Breast epithelium (tissue), 4 donors: ENCODE measurements around the gene MYOM3. TPM values are rescaled to one million over a fixed set of nuclear protein-coding genes. Genes with fewer than 3 reads are reported as not detected.
A peak's percentile ranks its signal among the peaks of the same experiment; 100 is the strongest.
"Not testable (repeated sequence)": the region's sequence is repeated elsewhere in the genome, so short reads cannot be mapped to it uniquely, and the experiment has no call there.

ENCODE experiments used
- DNase-seq, 2 donors: peaks; one replicate each; pipeline ENCODE4 v3.0.0-alpha.2; 2019; ENCODE audit warnings: low spot score in 2 of 2
- H3K27ac ChIP-seq, 2 donors: fragments of 200-600 bp; sonication (generic) in 1 of 2; one replicate each; pipeline ENCODE4 v1.5.1; 2016 to 2019; ENCODE audit warnings: mild to moderate bottlenecking in 1 of 2
- H3K27me3 ChIP-seq, 2 donors: fragments of 200-600 bp; sonication (generic) in 1 of 2; one replicate each; pipeline versions ENCODE4 v1.5.1 to v1.6.0; 2017 to 2019; ENCODE audit warnings: control low read depth in 1 of 2, mild to moderate bottlenecking in 1 of 2
- H3K36me3 ChIP-seq: fragments of 200-600 bp; one replicate; pipeline ENCODE4 v1.5.1; 2019
- H3K4me1 ChIP-seq, 2 donors: fragments of 200-600 bp; sonication (generic); one replicate each; pipeline ENCODE4 v1.5.1; 2016 to 2019; ENCODE audit warnings: control low read depth in 1 of 2
- H3K4me3 ChIP-seq, 3 donors: fragments of 200-600 bp; sonication (generic); 1 replicate in 2 of 3; 2 replicates in 1 of 3; pipeline ENCODE4 v1.5.1; 2016 to 2019; ENCODE audit warnings: mild to moderate bottlenecking in 3 of 3, moderate library complexity in 2 of 3
- H3K9me3 ChIP-seq, 2 donors: fragments of 200-600 bp; sonication (generic) in 1 of 2; one replicate each; pipeline ENCODE4 v1.5.1; 2016 to 2019; ENCODE audit warnings: control low read depth in 1 of 2
- POLR2A ChIP-seq: fragments of 450-650 bp; IDR thresholded peaks from one replicate; pipeline ENCODE4 v1.6.1; 2016; ENCODE audit warnings: antibody characterized with exemption, mild to moderate bottlenecking, moderate library complexity
- POLR2AphosphoS5 ChIP-seq, 3 donors: sonication (generic); formaldehyde crosslinking; IDR thresholded peaks; one replicate each; pipeline ENCODE4 v1.6.1; 2017; ENCODE audit warnings: antibody characterized with exemption in 3 of 3
- intact Hi-C: fragments of 100-400 bp; cut with DNase I; formaldehyde crosslinking; loops from one replicate; pipeline ENCODE4 v1.15.1; 2023; ENCODE audit warnings: low total_unique reads
- total RNA-seq, 3 donors: library from RNA; depleted of rRNA; stranded (reverse); fragments of >200 nt; gene quantifications; one replicate each; pipeline ENCODE4 v1.1.0, GENCODE V29; 2016
- TF ChIP-seq, protein P1 (sequence below), 3 donors: fragments of 450-650 bp; IDR thresholded peaks; one replicate each; pipeline ENCODE4 v1.5.1; 2016 to 2017; ENCODE audit warnings: antibody characterized with exemption in 3 of 3, mild to moderate bottlenecking in 3 of 3, moderate library complexity in 3 of 3

Gene MYOM3
- total RNA-seq, 3 donors from 2014 or later = 0.32 to 0.98 (median 0.59) TPM

DNA sequence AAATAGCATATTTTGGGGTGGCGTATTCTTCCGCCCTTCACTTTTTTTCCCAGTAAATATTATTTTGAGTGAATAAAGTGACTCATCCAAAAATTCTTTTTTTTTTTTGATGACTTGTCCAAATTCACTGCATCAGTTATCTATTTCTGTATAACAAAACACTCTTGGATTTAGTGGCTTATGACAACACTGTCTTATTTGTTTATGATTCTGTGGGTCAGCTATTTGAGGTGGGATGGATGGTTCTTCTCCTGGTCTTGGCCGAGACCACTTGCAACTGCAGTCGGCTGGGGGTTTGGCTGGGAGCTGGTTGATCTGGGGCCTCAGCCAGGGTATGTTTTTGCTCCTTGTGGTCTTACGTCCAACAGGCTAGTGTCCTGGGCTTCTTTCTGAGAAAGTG lies 91.9 kb downstream of the MYOM3 start:
- H3K36me3 ChIP-seq = no peaks in the 10 kb centered on the region
- H3K4me1 ChIP-seq = peaks cover 10 to 13% of the 10 kb centered on the region in 2 donors
- no peak for TF ChIP-seq POLR2A
- no peak for TF ChIP-seq POLR2AphosphoS5 (IDR thresholded peaks at IDR 0.05)
- TF ChIP-seq, protein P1, sequence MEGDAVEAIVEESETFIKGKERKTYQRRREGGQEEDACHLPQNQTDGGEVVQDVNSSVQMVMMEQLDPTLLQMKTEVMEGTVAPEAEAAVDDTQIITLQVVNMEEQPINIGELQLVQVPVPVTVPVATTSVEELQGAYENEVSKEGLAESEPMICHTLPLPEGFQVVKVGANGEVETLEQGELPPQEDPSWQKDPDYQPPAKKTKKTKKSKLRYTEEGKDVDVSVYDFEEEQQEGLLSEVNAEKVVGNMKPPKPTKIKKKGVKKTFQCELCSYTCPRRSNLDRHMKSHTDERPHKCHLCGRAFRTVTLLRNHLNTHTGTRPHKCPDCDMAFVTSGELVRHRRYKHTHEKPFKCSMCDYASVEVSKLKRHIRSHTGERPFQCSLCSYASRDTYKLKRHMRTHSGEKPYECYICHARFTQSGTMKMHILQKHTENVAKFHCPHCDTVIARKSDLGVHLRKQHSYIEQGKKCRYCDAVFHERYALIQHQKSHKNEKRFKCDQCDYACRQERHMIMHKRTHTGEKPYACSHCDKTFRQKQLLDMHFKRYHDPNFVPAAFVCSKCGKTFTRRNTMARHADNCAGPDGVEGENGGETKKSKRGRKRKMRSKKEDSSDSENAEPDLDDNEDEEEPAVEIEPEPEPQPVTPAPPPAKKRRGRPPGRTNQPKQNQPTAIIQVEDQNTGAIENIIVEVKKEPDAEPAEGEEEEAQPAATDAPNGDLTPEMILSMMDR (IDR thresholded peaks at IDR 0.05) = no peak
- H3K27me3 ChIP-seq = no peaks in the 10 kb centered on the region
- no peak overlapping the region for H3K4me3 ChIP-seq
- no peaks in the 10 kb centered on the region for H3K9me3 ChIP-seq
- peak overlapping the region; percentile 90 to 92 for H3K27ac ChIP-seq
- DNase-seq = no peak
- intact Hi-C loops = loop anchor here (10.0 kb wide), 1 partner anchor 65 kb away; the partner anchor contains the start of gene PNRC2

DNA sequence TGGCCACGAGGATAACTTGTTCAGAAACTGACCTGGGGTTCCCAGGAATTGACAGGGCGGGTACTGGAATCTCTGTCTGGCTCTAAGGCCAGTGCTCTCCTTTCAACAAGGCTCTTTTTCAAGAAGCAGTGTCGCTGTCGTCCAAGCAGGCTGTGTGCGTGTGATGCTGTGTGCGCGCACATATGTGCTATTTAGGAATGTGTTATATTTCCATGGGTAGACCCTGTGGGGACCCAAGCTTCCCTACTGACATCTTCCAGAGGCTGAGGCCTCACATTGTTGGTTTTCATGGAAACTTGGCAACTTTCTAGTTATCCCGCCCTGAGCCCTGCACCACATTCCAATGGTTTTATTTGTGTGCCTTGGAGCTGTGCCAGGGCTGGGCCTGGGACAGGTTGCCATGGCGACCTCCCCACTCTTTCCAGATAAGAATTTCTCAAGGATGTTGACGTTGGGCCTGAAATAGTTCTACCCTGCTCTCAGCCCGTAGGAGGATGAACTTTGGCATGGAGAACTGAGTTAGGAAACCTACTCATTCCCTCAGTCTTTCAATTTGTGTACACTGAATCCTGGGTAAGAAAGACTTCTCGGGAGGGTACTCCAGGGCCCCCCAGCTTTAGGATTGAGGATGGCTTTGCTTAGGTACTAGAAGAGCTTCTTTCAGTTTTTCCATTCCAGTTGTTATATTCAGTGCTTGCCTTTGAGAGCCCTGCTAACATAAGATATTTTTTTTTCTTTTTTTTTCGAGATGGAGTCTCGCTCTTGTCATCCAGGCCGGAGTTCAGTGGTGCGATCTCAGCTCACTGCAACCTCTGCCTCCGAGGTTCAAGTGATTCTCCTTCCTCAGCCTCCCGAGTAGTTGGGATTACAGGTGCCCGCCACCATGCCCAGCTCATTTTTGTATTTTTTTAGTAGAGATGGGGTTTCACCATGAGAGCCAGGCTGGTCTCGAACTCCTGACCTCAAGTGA lies 93.0 kb downstream of the MYOM3 start:
- Histone ChIP-seq H3K9me3 (no peaks in the 10 kb centered on the region), H3K4me1 (peaks cover 10 to 13% of the 10 kb centered on the region in 2 donors), H3K27me3 (no peaks in the 10 kb centered on the region), H3K4me3 (peak overlapping the region in 1 of 3 donors; percentile 9), H3K27ac (peak overlapping the region; percentile 90 to 92), H3K36me3 (no peaks in the 10 kb centered on the region)
- intact Hi-C loops = no loop called here
- TF ChIP-seq, protein P1 (IDR thresholded peaks at IDR 0.05) = peak in 1 of 3 donors; percentile 21
- peak; percentile 86 to 98 (median 95) for TF ChIP-seq POLR2AphosphoS5 (IDR thresholded peaks at IDR 0.05)
- TF ChIP-seq POLR2A = no peak
- peak; percentile 97 to 99 for DNase-seq

DNA sequence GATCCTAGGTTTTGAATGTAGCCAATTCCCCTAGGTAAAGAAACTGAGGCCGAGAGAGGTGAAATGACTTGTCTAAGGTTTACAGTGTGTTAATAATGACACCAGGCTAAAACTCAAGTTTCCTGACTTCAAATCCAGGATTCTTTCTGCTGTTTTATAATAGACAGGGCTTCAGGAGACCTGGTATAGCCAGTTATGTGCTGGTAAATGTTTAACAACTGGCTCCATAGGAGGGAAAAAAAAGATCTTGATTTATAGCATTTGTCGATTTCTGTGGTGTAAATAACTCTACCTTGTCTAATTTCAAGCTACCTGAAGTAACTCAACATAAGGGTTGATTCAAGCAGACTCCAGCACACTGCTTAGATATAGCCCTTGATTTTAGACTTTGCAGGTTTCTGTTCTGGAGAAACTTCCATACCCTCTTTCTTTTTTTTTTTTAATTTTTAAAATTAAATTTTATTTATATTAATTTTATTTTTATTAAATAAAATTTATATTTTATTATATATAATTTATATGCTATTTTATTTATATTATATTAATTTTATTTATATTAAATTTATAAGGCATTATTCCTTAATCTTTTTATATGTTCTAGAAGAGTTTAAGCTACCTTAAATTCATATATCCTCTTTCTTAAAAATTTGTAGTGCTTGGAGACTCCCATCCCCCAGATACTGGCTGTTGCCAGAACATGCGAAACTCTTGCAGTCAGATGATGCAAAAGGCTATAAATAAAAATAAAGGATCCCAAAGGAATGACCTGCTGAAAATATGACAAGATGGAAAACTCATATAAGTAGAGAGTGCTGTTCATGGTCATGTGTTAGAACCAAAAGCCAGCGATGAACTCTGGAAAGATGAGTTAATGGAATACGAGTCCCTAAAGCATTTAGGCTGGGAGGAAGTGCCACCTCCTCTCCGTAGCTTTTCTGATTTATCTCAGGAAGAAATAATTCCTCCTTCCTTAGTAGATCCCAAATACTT lies 96.4 kb downstream of the MYOM3 start:
- Histone ChIP-seq H3K4me1 (peaks cover 0 to 6% of the 10 kb centered on the region in 2 donors), H3K36me3 (no peaks in the 10 kb centered on the region), H3K27ac (peak overlapping the region in 1 of 2 donors; percentile 67), H3K27me3 (no peaks in the 10 kb centered on the region), H3K4me3 (no peak overlapping the region), H3K9me3 (no peaks in the 10 kb centered on the region)
- no peak for DNase-seq
- intact Hi-C loops = no loop called here
- TF ChIP-seq POLR2AphosphoS5 (IDR thresholded peaks at IDR 0.05) (no peak), POLR2A (no peak)
- TF ChIP-seq, protein P1 (IDR thresholded peaks at IDR 0.05) = no peak

DNA sequence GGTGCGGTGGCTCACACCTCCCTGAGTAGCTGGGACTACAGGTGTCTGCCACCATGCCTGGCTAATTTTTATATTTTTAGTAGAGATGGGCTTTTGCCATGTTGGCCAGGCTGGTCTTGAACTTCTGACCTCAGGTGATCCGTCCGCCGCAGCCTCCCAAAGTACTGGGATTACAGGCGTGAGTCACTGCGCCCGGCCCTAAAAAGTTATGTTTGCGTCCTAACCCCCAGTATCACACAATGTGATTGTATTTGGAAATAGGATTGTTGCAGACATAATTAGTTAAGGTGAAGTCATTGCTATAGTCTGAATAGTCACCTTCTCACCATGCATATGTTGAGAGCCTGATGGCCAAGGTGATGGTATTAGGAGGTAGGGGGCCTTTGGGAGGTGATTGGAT lies 99.1 kb downstream of the MYOM3 start:
- H3K4me3 ChIP-seq, intact Hi-C loops, DNase-seq, H3K36me3 ChIP-seq, H3K27ac ChIP-seq, H3K4me1 ChIP-seq, H3K27me3 ChIP-seq, H3K9me3 ChIP-seq: not testable (repeated sequence)

DNA sequence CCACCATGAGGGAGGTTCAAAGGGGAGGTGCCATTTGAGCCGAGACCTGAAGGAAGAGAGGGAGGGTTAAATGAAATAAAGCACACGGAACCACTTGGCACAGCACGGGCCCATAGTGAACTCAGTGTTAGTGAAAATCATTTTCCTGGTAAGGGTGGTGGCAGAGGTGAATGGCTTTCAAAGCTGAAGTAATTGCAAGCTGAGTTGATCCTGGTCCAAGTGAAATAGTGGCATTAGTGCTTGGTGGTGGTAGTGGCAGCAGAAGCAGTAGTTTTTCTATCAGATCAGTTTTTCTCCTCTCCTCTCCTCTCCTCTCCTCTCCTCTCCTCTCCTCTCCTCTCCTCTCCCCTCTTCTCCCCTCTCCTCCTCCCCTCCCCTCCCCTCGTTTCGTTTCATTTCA lies 101.3 kb downstream of the MYOM3 start:
- H3K27ac ChIP-seq = peak overlapping the region; percentile 25 to 67
- H3K36me3 ChIP-seq = no peaks in the 10 kb centered on the region
- no peaks in the 10 kb centered on the region for H3K9me3 ChIP-seq
- intact Hi-C loops = no loop called here
- no peak overlapping the region for H3K4me3 ChIP-seq
- no peak for DNase-seq
- no peaks in the 10 kb centered on the region for H3K27me3 ChIP-seq
- TF ChIP-seq POLR2A (no peak), POLR2AphosphoS5 (IDR thresholded peaks at IDR 0.05) (no peak)
- TF ChIP-seq, protein P1 (IDR thresholded peaks at IDR 0.05) = no peak
- H3K4me1 ChIP-seq = no peaks in the 10 kb centered on the region
